SIG-M5 treated with dmso at 0.1 percent for 504 hours (cell line): Measurements from ENCODE around the gene LYPLA2.

Source experiments
- DNase-seq: peaks from one replicate; lab custom pipeline; 2025; ENCODE audit not compliant: unreplicated experiment; lab: John Stamatoyannopoulos, UW

Gene LYPLA2

GRCh38 chr1:23790696-23791515 lies at the start of gene LYPLA2:
TSS of gene LYPLA2 (plus strand) at chr1:23791145. CDS start at chr1:23792683, 1,538 bp downstream.
- DNase-seq, result peak; percentile 87

GRCh38 chr1:23741609-23742008 lies 49.3 kb upstream of the LYPLA2 start:
- DNase-seq, result no peak

GRCh38 chr1:23742670-23743286 lies 48.2 kb upstream of the LYPLA2 start:
- DNase-seq, result no peak

GRCh38 chr1:23743287-23744152 lies 47.4 kb upstream of the LYPLA2 start, which contains the start of gene ELOA:
TSS of gene ELOA (plus strand) at chr1:23743471. CDS start at chr1:23743504, 33 bp downstream.
- DNase-seq, result peak; percentile 60

GRCh38 chr1:23745515-23745914 lies 45.4 kb upstream of the LYPLA2 start:
- DNase-seq, result peak; percentile 66

GRCh38 chr1:23748016-23748415 lies 42.9 kb upstream of the LYPLA2 start:
- no peak for DNase-seq

- DNase-seq, result peak; percentile 69
Measured at GRCh38 chr1:23751050-23751814, 39.7 kb upstream of the LYPLA2 start.

GRCh38 chr1:23751815-23752200 lies 39.1 kb upstream of the LYPLA2 start:
- DNase-seq, result no peak

- no peak for DNase-seq
Measured at GRCh38 chr1:23752909-23753308, 38.0 kb upstream of the LYPLA2 start.

GRCh38 chr1:23756676-23757075 lies 34.3 kb upstream of the LYPLA2 start:
- DNase-seq, result no peak

- DNase-seq, result no peak
Measured at GRCh38 chr1:23757812-23758211, 33.1 kb upstream of the LYPLA2 start.

GRCh38 chr1:23759277-23759676 lies 31.7 kb upstream of the LYPLA2 start:
- no peak for DNase-seq

- DNase-seq, result no peak
Measured at GRCh38 chr1:23763041-23763577, 27.8 kb upstream of the LYPLA2 start.

GRCh38 chr1:23768733-23769132 lies 22.2 kb upstream of the LYPLA2 start:
- DNase-seq, result no peak

- peak; percentile 63 for DNase-seq
Measured at GRCh38 chr1:23772049-23772853, 18.7 kb upstream of the LYPLA2 start.

- no peak for DNase-seq
Measured at GRCh38 chr1:23772854-23773242, 18.1 kb upstream of the LYPLA2 start.

- no peak for DNase-seq
Measured at GRCh38 chr1:23774174-23774880, 16.6 kb upstream of the LYPLA2 start.

- no peak for DNase-seq
Measured at GRCh38 chr1:23776217-23776616, 14.7 kb upstream of the LYPLA2 start.
